Measurements from ENCODE around the gene NAT9.

GRCh38 chr17:74775409-74776043, 619 bp downstream of the NAT9 start:
- TF ChIP-seq CTCF (IDR thresholded peaks at IDR 0.05) (no peak), POLR2A (IDR thresholded peaks at IDR 0.05) (no peak)
